ENCODE measurements around the gene DCBLD2. TPM values are rescaled to one million over a fixed set of nuclear protein-coding genes. Genes with fewer than 3 reads are reported as not detected.

Gene DCBLD2
- total RNA-seq, 1 donor from 2014 or later, result 91.9 TPM

GRCh38 chr3:98805571-98805970 lies 95.9 kb downstream of the DCBLD2 start:
- H3K4me3 Mint-ChIP-seq, result no peak overlapping the region
- TF ChIP-seq CTCF (conservative IDR thresholded peaks at IDR 0.05), result no peak
- H3K36me3 Mint-ChIP-seq (ENCODE audit: low read depth), result peaks cover 61% of the 10 kb centered on the region
- H3K4me1 Mint-ChIP-seq, result peaks cover 5% of the 10 kb centered on the region
- DNase-seq (ENCODE audit: low read depth, low spot score), result no peak
- no peak overlapping the region for H3K27ac Mint-ChIP-seq (ENCODE audit: unreplicated experiment)
- H3K27me3 Mint-ChIP-seq (ENCODE audit: low read depth), result no peaks in the 10 kb centered on the region
- no peaks in the 10 kb centered on the region for H3K9me3 Mint-ChIP-seq

- peaks cover 52% of the 10 kb centered on the region for H3K36me3 Mint-ChIP-seq (ENCODE audit: low read depth)
- no peak overlapping the region for H3K4me3 Mint-ChIP-seq
- no peaks in the 10 kb centered on the region for H3K4me1 Mint-ChIP-seq
- H3K27ac Mint-ChIP-seq (ENCODE audit: unreplicated experiment), result no peak overlapping the region
- no peaks in the 10 kb centered on the region for H3K9me3 Mint-ChIP-seq
- DNase-seq (ENCODE audit: low read depth, low spot score), result no peak
- TF ChIP-seq CTCF (conservative IDR thresholded peaks at IDR 0.05), result no peak
- no peaks in the 10 kb centered on the region for H3K27me3 Mint-ChIP-seq (ENCODE audit: low read depth)
Observed at GRCh38 chr3:98801043-98801747, 100.3 kb downstream of the DCBLD2 start.

GRCh38 chr3:98800401-98800800 lies 101.1 kb downstream of the DCBLD2 start:
- H3K27ac Mint-ChIP-seq (ENCODE audit: unreplicated experiment), result no peak overlapping the region
- H3K4me1 Mint-ChIP-seq, result no peaks in the 10 kb centered on the region
- no peak overlapping the region for H3K4me3 Mint-ChIP-seq
- no peaks in the 10 kb centered on the region for H3K9me3 Mint-ChIP-seq
- no peak for TF ChIP-seq CTCF (conservative IDR thresholded peaks at IDR 0.05)
- H3K27me3 Mint-ChIP-seq (ENCODE audit: low read depth), result no peaks in the 10 kb centered on the region
- no peak for DNase-seq (ENCODE audit: low read depth, low spot score)
- H3K36me3 Mint-ChIP-seq (ENCODE audit: low read depth), result peaks cover 48% of the 10 kb centered on the region

GRCh38 chr3:98799479-98799878 lies 102.0 kb downstream of the DCBLD2 start:
- no peak for TF ChIP-seq CTCF (conservative IDR thresholded peaks at IDR 0.05)
- no peak for DNase-seq (ENCODE audit: low read depth, low spot score)
- no peak overlapping the region for H3K27ac Mint-ChIP-seq (ENCODE audit: unreplicated experiment)
- peaks cover 42% of the 10 kb centered on the region for H3K36me3 Mint-ChIP-seq (ENCODE audit: low read depth)
- H3K27me3 Mint-ChIP-seq (ENCODE audit: low read depth), result no peaks in the 10 kb centered on the region
- no peak overlapping the region for H3K4me3 Mint-ChIP-seq
- H3K4me1 Mint-ChIP-seq, result no peaks in the 10 kb centered on the region
- H3K9me3 Mint-ChIP-seq, result no peaks in the 10 kb centered on the region

GRCh38 chr3:98798820-98799219 lies 102.7 kb downstream of the DCBLD2 start:
- DNase-seq (ENCODE audit: low read depth, low spot score), result no peak
- Mint-ChIP-seq H3K36me3 (ENCODE audit: low read depth) (peaks cover 42% of the 10 kb centered on the region), H3K4me3 (no peak overlapping the region), H3K27me3 (ENCODE audit: low read depth) (no peaks in the 10 kb centered on the region), H3K4me1 (no peaks in the 10 kb centered on the region), H3K9me3 (no peaks in the 10 kb centered on the region), H3K27ac (ENCODE audit: unreplicated experiment) (no peak overlapping the region)
- no peak for TF ChIP-seq CTCF (conservative IDR thresholded peaks at IDR 0.05)
